GM12891 (cell line): ENCODE measurements around the gene ERGIC3.

Source experiments
- POLR2A ChIP-seq: IDR thresholded peaks from 2 replicates; pipeline ENCODE4 v1.6.1; 2011; ENCODE audit warnings: low read depth, low read length, control low read depth
- POLR2AphosphoS5 ChIP-seq: IDR thresholded peaks from 2 replicates; pipeline ENCODE4 v1.6.1; 2011; ENCODE audit warnings: low read depth, low read length, control low read depth
- TAF1 ChIP-seq: IDR thresholded peaks from 2 replicates; pipeline ENCODE4 v1.6.1; 2011; ENCODE audit warnings: low read depth, low read length, control low read depth

GRCh38 chr20:35546127-35546526, 4.2 kb downstream of the ERGIC3 start:
- TF ChIP-seq POLR2AphosphoS5 = no peak
- TF ChIP-seq TAF1 = no peak
- TF ChIP-seq POLR2A = no peak
